Activated effector memory CD4-positive, alpha-beta T cell treated with Interleukin-2 at 50 U/mL for 16 hours (primary cell): ENCODE results near the gene ECI1.
"Not testable (repeated sequence)": the region's sequence is repeated elsewhere in the genome, so short reads cannot be mapped to it uniquely, and the experiment has no call there.

Source experiments
- DNase-seq: peaks from one replicate; pipeline ENCODE4 v3.0.0-alpha.2; 2020

ECI1 gene

GRCh38 chr16:2252806-2253148 lies 1.4 kb upstream of the ECI1 start:
- no peak for DNase-seq

- DNase-seq = no peak
Observed at GRCh38 chr16:2250652-2251295, 613 bp downstream of the ECI1 start.

- DNase-seq = no peak
Observed at GRCh38 chr16:2246301-2246885, 5.0 kb downstream of the ECI1 start.

- no peak for DNase-seq
Observed at GRCh38 chr16:2244926-2245795, 6.2 kb downstream of the ECI1 start.

- DNase-seq = no peak
Observed at GRCh38 chr16:2244301-2244700, 7.1 kb downstream of the ECI1 start.

- DNase-seq = no peak
Observed at GRCh38 chr16:2243781-2244180, 7.6 kb downstream of the ECI1 start.

GRCh38 chr16:2243031-2243528 lies 8.3 kb downstream of the ECI1 start:
- DNase-seq = no peak

GRCh38 chr16:2242598-2242997 lies 8.8 kb downstream of the ECI1 start:
- DNase-seq = no peak

GRCh38 chr16:2240331-2240730 lies 11.1 kb downstream of the ECI1 start:
- not testable (repeated sequence) for DNase-seq

GRCh38 chr16:2238838-2239675 lies 12.3 kb downstream of the ECI1 start:
- DNase-seq = no peak

GRCh38 chr16:2238150-2238837 lies 13.1 kb downstream of the ECI1 start:
- DNase-seq = no peak

- DNase-seq = no peak
Observed at GRCh38 chr16:2237493-2238149, 13.8 kb downstream of the ECI1 start.

GRCh38 chr16:2237102-2237482 lies 14.3 kb downstream of the ECI1 start:
- DNase-seq = no peak

GRCh38 chr16:2236337-2237101 lies 14.9 kb downstream of the ECI1 start, which contains the start of gene DNASE1L2:
DNASE1L2 (plus strand) TSS chr16:2236444; CDS start chr16:2236817, 373 bp downstream.
- no peak for DNase-seq

- no peak for DNase-seq
Observed at GRCh38 chr16:2235695-2236336, 15.6 kb downstream of the ECI1 start.

GRCh38 chr16:2235234-2235651 lies 16.1 kb downstream of the ECI1 start:
- DNase-seq = no peak

- DNase-seq = no peak
Observed at GRCh38 chr16:2234813-2235170, 16.6 kb downstream of the ECI1 start.

- no peak for DNase-seq
Observed at GRCh38 chr16:2233872-2234812, 17.2 kb downstream of the ECI1 start.
